A549 (cell line): Measurements from ENCODE around the gene AGAP3. TPM values are rescaled to one million over a fixed set of nuclear protein-coding genes. Genes with fewer than 3 reads are reported as not detected.

Source experiments
- ATAC-seq, 2 experiments: fragments of 200-7000 bp in 1 of 2; fragments of >200 bp in 1 of 2; cut with Nextera tagmentation in 1 of 2; cut with Tn5 transposase in 1 of 2; 3 replicates each; pipeline versions ENCODE4 v1.8.0 to v1.9.1; 2018 to 2020; ENCODE audit warnings: mild to moderate bottlenecking in 1 of 2, moderate library complexity in 1 of 2
- CTCF ChIA-PET: fragments of 300-600 bp; sonication (Branson Sonifier 250); formaldehyde crosslinking; extraction: SDS; loops from one replicate; lab custom pipeline; 2021; ENCODE audit warnings: antibody characterized with exemption, inconsistent platforms; lab: Yijun Ruan, JAX
- POLR2A ChIA-PET: fragments of 350-600 bp; formaldehyde crosslinking; extraction: SDS; loops from one replicate; lab custom pipeline; 2021; ENCODE audit warnings: antibody characterized with exemption, inconsistent platforms; lab: Yijun Ruan, JAX
- DNase-seq, 2 experiments: peaks; one replicate each; pipeline versions ENCODE4 v3.0.0 to v3.0.0-alpha.2; 2011 to 2016; ENCODE audit warnings: low read depth in 1 of 2, low spot score in 1 of 2
- FAIRE-seq: peaks from 2 replicates; lab custom pipeline; 2011; peaks lifted over from hg19 to GRCh38; lab: Jason Lieb, UNC
- H3K27ac ChIP-seq, 2 experiments: fragments of >200 bp; sonication (Bioruptor Twin); formaldehyde crosslinking; 3 replicates each; pipeline ENCODE4 v1.5.1; 2016 to 2017
- H3K4me1 ChIP-seq: fragments of >200 bp; sonication (Bioruptor Twin); formaldehyde crosslinking; 3 replicates; pipeline ENCODE4 v1.6.1; 2016
- H3K4me2 ChIP-seq: fragments of >200 bp; sonication (Bioruptor Twin); formaldehyde crosslinking; 3 replicates; pipeline ENCODE4 v1.6.1; 2016
- H3K4me3 ChIP-seq: fragments of >200 bp; sonication (Bioruptor Twin); formaldehyde crosslinking; 3 replicates; pipeline ENCODE4 v1.5.1; 2016
- H3K9me3 ChIP-seq: fragments of >200 bp; sonication (Bioruptor Twin); formaldehyde crosslinking; 3 replicates; pipeline ENCODE4 v1.6.1; 2016
- CBX8 ChIP-seq: fragments of 200-600 bp; sonication (generic); IDR thresholded peaks from 2 replicates; pipeline ENCODE4 v1.6.1; 2016
- CEBPB ChIP-seq, 2 experiments: fragments of >200 bp in 1 of 2; sonication (Bioruptor Twin) in 1 of 2; formaldehyde crosslinking in 1 of 2; IDR thresholded peaks; 2 replicates each; pipeline ENCODE4 v1.6.1; 2012 to 2016
- ELK1 ChIP-seq: fragments of 150-350 bp; IDR thresholded peaks from 2 replicates; pipeline ENCODE4 v1.6.1; 2014; ENCODE audit warnings: low read depth, mild to moderate bottlenecking, low read length
- GATA3 ChIP-seq: IDR thresholded peaks from 2 replicates; pipeline ENCODE4 v1.6.1; 2012; ENCODE audit warnings: borderline replicate concordance
- HDAC2 ChIP-seq: fragments of 200-600 bp; sonication (generic); IDR thresholded peaks from 2 replicates; pipeline ENCODE4 v1.6.1; 2016
- HOXB13 ChIP-seq: fragments of 250-450 bp; sonication (Bioruptor Pico); IDR thresholded peaks from 2 replicates; pipeline ENCODE4 v1.5.0; 2020; ENCODE audit warnings: low read depth, mild to moderate bottlenecking, moderate library complexity
- MAFK ChIP-seq: fragments of 450-650 bp; IDR thresholded peaks from 2 replicates; pipeline ENCODE4 v1.6.1; 2014; ENCODE audit not compliant: partially characterized antibody
- MAZ ChIP-seq: fragments of 150-350 bp; IDR thresholded peaks from 2 replicates; pipeline ENCODE4 v1.6.1; 2014; ENCODE audit warnings: antibody characterized with exemption, low read depth, low read length, borderline replicate concordance
- MYC ChIP-seq: IDR thresholded peaks from 2 replicates; pipeline ENCODE4 v1.6.1; 2012; ENCODE audit warnings: mild to moderate bottlenecking, inconsistent platforms, low read length, improper control_type of control experiment, borderline replicate concordance
- PHF8 ChIP-seq: fragments of 200-600 bp; sonication (generic); IDR thresholded peaks from 2 replicates; pipeline ENCODE4 v1.6.1; 2016; ENCODE audit warnings: low read depth, mild to moderate bottlenecking, antibody characterized with exemption, moderate library complexity, borderline replicate concordance
- RCOR1 ChIP-seq: fragments of 150-350 bp; IDR thresholded peaks from 2 replicates; pipeline ENCODE4 v1.6.1; 2014; ENCODE audit warnings: antibody characterized with exemption, low read length, low read depth
- RFX5 ChIP-seq: fragments of 450-650 bp; IDR thresholded peaks from 2 replicates; pipeline ENCODE4 v1.7.1; 2014; ENCODE audit warnings: antibody characterized with exemption, mild to moderate bottlenecking, moderate library complexity
- SREBF2 ChIP-seq: fragments of 450-650 bp; IDR thresholded peaks from 2 replicates; pipeline ENCODE4 v1.6.1; 2014; ENCODE audit warnings: mild to moderate bottlenecking, moderate library complexity
- ZNF302 ChIP-seq: fragments of 250-450 bp; sonication (Bioruptor Pico); IDR thresholded peaks from 2 replicates; pipeline ENCODE4 v1.9.0; 2021; ENCODE audit warnings: inconsistent platforms, mild to moderate bottlenecking, moderate library complexity
- WGBS: methylation state at CpG from one replicate; pipeline ENCODE4 v1.1.6; 2017; ENCODE audit errors: missing lambda C conversion rate; 5-methylcytosine and 5-hydroxymethylcytosine counted together
- polyA plus RNA-seq, 4 experiments: library from polyadenylated mRNA; depleted of rRNA in 3 of 4; stranded (reverse); fragments of >200 nt; fragmentation: RNase III in 1 of 4; extraction: RNeasy Plus Mini Kit Qiagen cat#74134 plus additional on column Dnase treatment in 1 of 4; gene quantifications; 2 replicates in 3 of 4; 3 replicates in 1 of 4; pipeline ENCODE4 v1.2.3, GENCODE V29; 2011 to 2017
- TF ChIP-seq, protein P1 (sequence below): fragments of >200 bp; sonication (Bioruptor Twin); formaldehyde crosslinking; IDR thresholded peaks from 3 replicates; pipeline ENCODE4 v1.5.1; 2016
- TF ChIP-seq, protein P2 (sequence below): fragments of >200 bp; sonication (Bioruptor Twin); formaldehyde crosslinking; IDR thresholded peaks from 2 replicates; pipeline ENCODE4 v1.6.1; 2016
- TF ChIP-seq, protein P3 (sequence below): fragments of 450-650 bp; IDR thresholded peaks from 2 replicates; pipeline ENCODE4 v1.6.1; 2014; ENCODE audit warnings: antibody characterized with exemption
- TF ChIP-seq, protein P4 (sequence below): fragments of >200 bp; sonication (Bioruptor Twin); formaldehyde crosslinking; IDR thresholded peaks from 3 replicates; pipeline ENCODE4 v1.6.1; 2016
- TF ChIP-seq, protein P5 (sequence below): fragments of 250-450 bp; sonication (Bioruptor Pico); IDR thresholded peaks from 2 replicates; pipeline ENCODE4 v1.5.0; 2021; ENCODE audit warnings: mild to moderate bottlenecking, moderate library complexity, borderline replicate concordance

Gene AGAP3
- polyA plus RNA-seq, 2 of the 4 experiments (the other 2 are of a cell fraction): 33.8 to 45.9 TPM

- WGBS: 90% methylated on average over 26 of the region's 26 CpGs
- CTCF ChIA-PET: interaction anchor here (1.2 to 27.1 kb wide), 5 partner anchors 9 to 48 kb away, joined by 3 to 412 read pairs (median 5); no protein-coding TSS in a partner anchor
- no peak overlapping the region for H3K4me2 ChIP-seq
- no peak overlapping the region for H3K27ac ChIP-seq
- DNase-seq (no peak), ATAC-seq (no peak), FAIRE-seq (no peak)
- no peak overlapping the region for H3K4me3 ChIP-seq
- POLR2A ChIA-PET: interaction anchor here (3.7 kb wide), 1 partner anchor 12 kb away, joined by 20 read pairs; no protein-coding TSS in a partner anchor
- TF ChIP-seq, protein P1, sequence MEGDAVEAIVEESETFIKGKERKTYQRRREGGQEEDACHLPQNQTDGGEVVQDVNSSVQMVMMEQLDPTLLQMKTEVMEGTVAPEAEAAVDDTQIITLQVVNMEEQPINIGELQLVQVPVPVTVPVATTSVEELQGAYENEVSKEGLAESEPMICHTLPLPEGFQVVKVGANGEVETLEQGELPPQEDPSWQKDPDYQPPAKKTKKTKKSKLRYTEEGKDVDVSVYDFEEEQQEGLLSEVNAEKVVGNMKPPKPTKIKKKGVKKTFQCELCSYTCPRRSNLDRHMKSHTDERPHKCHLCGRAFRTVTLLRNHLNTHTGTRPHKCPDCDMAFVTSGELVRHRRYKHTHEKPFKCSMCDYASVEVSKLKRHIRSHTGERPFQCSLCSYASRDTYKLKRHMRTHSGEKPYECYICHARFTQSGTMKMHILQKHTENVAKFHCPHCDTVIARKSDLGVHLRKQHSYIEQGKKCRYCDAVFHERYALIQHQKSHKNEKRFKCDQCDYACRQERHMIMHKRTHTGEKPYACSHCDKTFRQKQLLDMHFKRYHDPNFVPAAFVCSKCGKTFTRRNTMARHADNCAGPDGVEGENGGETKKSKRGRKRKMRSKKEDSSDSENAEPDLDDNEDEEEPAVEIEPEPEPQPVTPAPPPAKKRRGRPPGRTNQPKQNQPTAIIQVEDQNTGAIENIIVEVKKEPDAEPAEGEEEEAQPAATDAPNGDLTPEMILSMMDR: no peak
- TF ChIP-seq SREBF2 (no peak), MAFK (no peak), CBX8 (no peak), CEBPB (IDR thresholded peaks at IDR 0.05) (no peak), MAZ (no peak), RFX5 (no peak), ZNF302 (CRISPR knock-in tag) (no peak), RCOR1 (no peak), HDAC2 (no peak), ELK1 (no peak), PHF8 (no peak), MYC (no peak), HOXB13 (CRISPR knock-in tag) (no peak), GATA3 (no peak)
- TF ChIP-seq, protein P2, sequence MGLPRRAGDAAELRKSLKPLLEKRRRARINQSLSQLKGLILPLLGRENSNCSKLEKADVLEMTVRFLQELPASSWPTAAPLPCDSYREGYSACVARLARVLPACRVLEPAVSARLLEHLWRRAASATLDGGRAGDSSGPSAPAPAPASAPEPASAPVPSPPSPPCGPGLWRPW: no peak
- TF ChIP-seq, protein P3, sequence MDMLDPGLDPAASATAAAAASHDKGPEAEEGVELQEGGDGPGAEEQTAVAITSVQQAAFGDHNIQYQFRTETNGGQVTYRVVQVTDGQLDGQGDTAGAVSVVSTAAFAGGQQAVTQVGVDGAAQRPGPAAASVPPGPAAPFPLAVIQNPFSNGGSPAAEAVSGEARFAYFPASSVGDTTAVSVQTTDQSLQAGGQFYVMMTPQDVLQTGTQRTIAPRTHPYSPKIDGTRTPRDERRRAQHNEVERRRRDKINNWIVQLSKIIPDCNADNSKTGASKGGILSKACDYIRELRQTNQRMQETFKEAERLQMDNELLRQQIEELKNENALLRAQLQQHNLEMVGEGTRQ: no peak
- TF ChIP-seq, protein P4, sequence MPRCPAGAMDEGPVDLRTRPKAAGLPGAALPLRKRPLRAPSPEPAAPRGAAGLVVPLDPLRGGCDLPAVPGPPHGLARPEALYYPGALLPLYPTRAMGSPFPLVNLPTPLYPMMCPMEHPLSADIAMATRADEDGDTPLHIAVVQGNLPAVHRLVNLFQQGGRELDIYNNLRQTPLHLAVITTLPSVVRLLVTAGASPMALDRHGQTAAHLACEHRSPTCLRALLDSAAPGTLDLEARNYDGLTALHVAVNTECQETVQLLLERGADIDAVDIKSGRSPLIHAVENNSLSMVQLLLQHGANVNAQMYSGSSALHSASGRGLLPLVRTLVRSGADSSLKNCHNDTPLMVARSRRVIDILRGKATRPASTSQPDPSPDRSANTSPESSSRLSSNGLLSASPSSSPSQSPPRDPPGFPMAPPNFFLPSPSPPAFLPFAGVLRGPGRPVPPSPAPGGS: no peak
- TF ChIP-seq, protein P5, sequence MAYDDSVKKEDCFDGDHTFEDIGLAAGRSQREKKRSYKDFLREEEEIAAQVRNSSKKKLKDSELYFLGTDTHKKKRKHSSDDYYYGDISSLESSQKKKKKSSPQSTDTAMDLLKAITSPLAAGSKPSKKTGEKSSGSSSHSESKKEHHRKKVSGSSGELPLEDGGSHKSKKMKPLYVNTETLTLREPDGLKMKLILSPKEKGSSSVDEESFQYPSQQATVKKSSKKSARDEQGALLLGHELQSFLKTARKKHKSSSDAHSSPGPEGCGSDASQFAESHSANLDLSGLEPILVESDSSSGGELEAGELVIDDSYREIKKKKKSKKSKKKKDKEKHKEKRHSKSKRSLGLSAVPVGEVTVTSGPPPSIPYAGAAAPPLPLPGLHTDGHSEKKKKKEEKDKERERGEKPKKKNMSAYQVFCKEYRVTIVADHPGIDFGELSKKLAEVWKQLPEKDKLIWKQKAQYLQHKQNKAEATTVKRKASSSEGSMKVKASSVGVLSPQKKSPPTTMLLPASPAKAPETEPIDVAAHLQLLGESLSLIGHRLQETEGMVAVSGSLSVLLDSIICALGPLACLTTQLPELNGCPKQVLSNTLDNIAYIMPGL (CRISPR knock-in tag): no peak
- peaks cover 32% of the 10 kb centered on the region for H3K4me1 ChIP-seq
- no peaks in the 10 kb centered on the region for H3K9me3 ChIP-seq
Observed at GRCh38 chr7:151074817-151075661, 11.2 kb upstream of the AGAP3 start.
